Measurements from ENCODE around the gene RAB29.

The RAB29 gene

GRCh38 chr1:205775015-205775716 lies at the start of gene RAB29:
TSS of gene RAB29 (minus strand) at chr1:205775482. CDS start at chr1:205774956, 526 bp downstream.
- peak; percentile 94 for DNase-seq (ENCODE audit: low spot score)

GRCh38 chr1:205824180-205824579 lies 48.9 kb upstream of the RAB29 start:
- peak; percentile 13 for DNase-seq (ENCODE audit: low spot score)

- peak; percentile 88 for DNase-seq (ENCODE audit: low spot score)
Measured at GRCh38 chr1:205823260-205823659, 48.0 kb upstream of the RAB29 start.

- peak; percentile 14 for DNase-seq (ENCODE audit: low spot score)
Measured at GRCh38 chr1:205822397-205822796, 47.1 kb upstream of the RAB29 start.

- no peak for DNase-seq (ENCODE audit: low spot score)
Measured at GRCh38 chr1:205817988-205818387, 42.7 kb upstream of the RAB29 start.

- DNase-seq (ENCODE audit: low spot score) = no peak
Measured at GRCh38 chr1:205817364-205817763, 42.1 kb upstream of the RAB29 start.

- no peak for DNase-seq (ENCODE audit: low spot score)
Measured at GRCh38 chr1:205813755-205814058, 38.4 kb upstream of the RAB29 start.

GRCh38 chr1:205812878-205813754 lies 37.8 kb upstream of the RAB29 start, which contains the start of gene SLC41A1:
TSS of gene SLC41A1 (minus strand) at chr1:205813198. CDS start at chr1:205810441, 2,757 bp downstream.
- peak; percentile 93 for DNase-seq (ENCODE audit: low spot score)

GRCh38 chr1:205812271-205812877 lies 37.1 kb upstream of the RAB29 start:
- peak; percentile 53 for DNase-seq (ENCODE audit: low spot score)

GRCh38 chr1:205811660-205812059 lies 36.4 kb upstream of the RAB29 start:
- peak; percentile 19 for DNase-seq (ENCODE audit: low spot score)

- DNase-seq (ENCODE audit: low spot score) = peak; percentile 34
Measured at GRCh38 chr1:205810448-205811157, 35.3 kb upstream of the RAB29 start.

GRCh38 chr1:205809942-205810345 lies 34.7 kb upstream of the RAB29 start:
- no peak for DNase-seq (ENCODE audit: low spot score)

GRCh38 chr1:205809469-205809868 lies 34.2 kb upstream of the RAB29 start:
- no peak for DNase-seq (ENCODE audit: low spot score)

GRCh38 chr1:205805082-205805711 lies 29.9 kb upstream of the RAB29 start:
- DNase-seq (ENCODE audit: low spot score) = no peak

- DNase-seq (ENCODE audit: low spot score) = no peak
Measured at GRCh38 chr1:205804605-205805004, 29.3 kb upstream of the RAB29 start.

GRCh38 chr1:205803986-205804385 lies 28.7 kb upstream of the RAB29 start:
- DNase-seq (ENCODE audit: low spot score) = no peak

- no peak for DNase-seq (ENCODE audit: low spot score)
Measured at GRCh38 chr1:205802060-205802459, 26.8 kb upstream of the RAB29 start.

- DNase-seq (ENCODE audit: low spot score) = no peak
Measured at GRCh38 chr1:205800981-205801703, 25.9 kb upstream of the RAB29 start.

GRCh38 chr1:205800427-205800826 lies 25.1 kb upstream of the RAB29 start:
- DNase-seq (ENCODE audit: low spot score) = no peak

- DNase-seq (ENCODE audit: low spot score) = no peak
Measured at GRCh38 chr1:205798577-205798976, 23.3 kb upstream of the RAB29 start.

- no peak for DNase-seq (ENCODE audit: low spot score)
Measured at GRCh38 chr1:205797168-205797567, 21.9 kb upstream of the RAB29 start.
